GM12878 (cell line): ENCODE results near the gene CCDC28A. TPM values are rescaled to one million over a fixed set of nuclear protein-coding genes. Genes with fewer than 3 reads are reported as not detected.

Experiments
- ATAC-seq: fragments of 200-7000 bp; cut with Tn5 transposase; 3 replicates; pipeline ENCODE4 v1.9.1; 2020; ENCODE audit warnings: mild to moderate bottlenecking, moderate library complexity
- BruUV-seq: library from RNA; stranded (reverse); fragments of 400-500 nt; replicated peaks from 2 replicates; lab custom pipeline; 2021; lab: Mats Ljungman, UMichigan
- CTCF ChIA-PET: fragments of 300-600 bp; sonication (Branson Sonifier 250); formaldehyde crosslinking; extraction: SDS; loops from one replicate; lab custom pipeline; 2021; ENCODE audit warnings: inconsistent platforms; lab: Yijun Ruan, JAX
- POLR2A ChIA-PET: fragments of 350-600 bp; formaldehyde crosslinking; extraction: SDS; loops from one replicate; lab custom pipeline; 2021; ENCODE audit warnings: inconsistent platforms; lab: Charles Lee
- RAD21 ChIA-PET: fragments of 300-600 bp; sonication (Branson Sonifier 250); formaldehyde crosslinking; loops from one replicate; lab custom pipeline; 2023; ENCODE audit warnings: antibody characterized with exemption; ENCODE audit not compliant: unreplicated experiment; lab: Charles Lee
- SMC1A ChIA-PET: fragments of 300-600 bp; sonication (Branson Sonifier 250); formaldehyde crosslinking; loops from one replicate; lab custom pipeline; 2023; ENCODE audit not compliant: unreplicated experiment, uncharacterized antibody; lab: Charles Lee
- DNase-seq: peaks from one replicate; pipeline ENCODE4 v3.0.0-alpha.2; 2011; ENCODE audit warnings: low read depth, low spot score
- FAIRE-seq: peaks from 3 replicates; lab custom pipeline; 2011; peaks lifted over from hg19 to GRCh38; lab: Jason Lieb, UNC
- H2AFZ ChIP-seq: 2 replicates; pipeline ENCODE4 v1.6.0; 2011; ENCODE audit warnings: low read depth, low read length, control low read depth; ENCODE audit not compliant: control insufficient read depth
- H3K27ac ChIP-seq: 2 replicates; pipeline ENCODE4 v1.5.1; 2011; ENCODE audit warnings: control low read depth; ENCODE audit not compliant: control insufficient read depth, insufficient read depth
- H3K27me3 ChIP-seq, 2 experiments: replicated peaks in 1 of 2; 2 replicates each; pipeline versions ENCODE4 v1.6.0 to v1.6.1; 2011; ENCODE audit warnings: low read length in 1 of 2; ENCODE audit not compliant: control insufficient read depth in 2 of 2, insufficient read depth in 2 of 2
- H3K36me3 ChIP-seq, 2 experiments: 2 replicates each; pipeline ENCODE4 v1.5.1; 2011; ENCODE audit warnings: low read length in 1 of 2; ENCODE audit not compliant: control insufficient read depth in 2 of 2, insufficient read depth in 2 of 2
- H3K4me1 ChIP-seq: 2 replicates; pipeline ENCODE4 v1.6.1; 2011; ENCODE audit warnings: mild to moderate bottlenecking, low read length, moderate library complexity, mixed read lengths; ENCODE audit not compliant: control insufficient read depth, insufficient read depth
- H3K4me2 ChIP-seq: 2 replicates; pipeline ENCODE4 v1.6.0; 2011; ENCODE audit warnings: control low read depth; ENCODE audit not compliant: control insufficient read depth, insufficient read depth
- H3K4me3 ChIP-seq: fragments of 200-600 bp; sonication (generic); 2 replicates; pipeline ENCODE4 v1.5.1; 2016
- H3K79me2 ChIP-seq: 2 replicates; pipeline ENCODE4 v1.6.0; 2011; ENCODE audit warnings: low read length; ENCODE audit not compliant: control insufficient read depth, insufficient read depth
- H3K9ac ChIP-seq: 2 replicates; pipeline ENCODE4 v1.8.0; 2011; ENCODE audit warnings: low read length, control low read depth, mixed read lengths; ENCODE audit not compliant: control insufficient read depth, insufficient read depth
- H3K9me3 ChIP-seq: replicated peaks from 3 replicates; pipeline ENCODE4 v1.5.1; 2011; ENCODE audit warnings: mild to moderate bottlenecking, low read length; ENCODE audit not compliant: control insufficient read depth, insufficient read depth
- H4K20me1 ChIP-seq: 2 replicates; pipeline ENCODE4 v1.6.0; 2011; ENCODE audit not compliant: control insufficient read depth, insufficient read depth
- ASH2L ChIP-seq: fragments of 300-600, 200-600 bp; sonication (generic); IDR thresholded peaks from 2 replicates; pipeline ENCODE4 v1.6.1; 2017; ENCODE audit warnings: low read depth, mild to moderate bottlenecking, borderline replicate concordance
- CBFB ChIP-seq: IDR thresholded peaks from 2 replicates; pipeline ENCODE4 v1.6.1; 2016; ENCODE audit warnings: antibody characterized with exemption, low read depth
- FOS ChIP-seq: IDR thresholded peaks from 3 replicates; pipeline ENCODE4 v1.6.1; 2011; ENCODE audit warnings: borderline replicate concordance; ENCODE audit not compliant: insufficient read length; ENCODE audit errors: extremely low read depth
- MTA2 ChIP-seq: fragments of 450-650 bp; IDR thresholded peaks from 2 replicates; pipeline ENCODE4 v1.6.1; 2016; ENCODE audit warnings: low read depth, mild to moderate bottlenecking, moderate library complexity
- MTA3 ChIP-seq: IDR thresholded peaks from 2 replicates; pipeline ENCODE4 v1.6.1; 2012; ENCODE audit warnings: low read length, inconsistent platforms, borderline replicate concordance
- NFYB ChIP-seq: IDR thresholded peaks from 2 replicates; pipeline ENCODE4 v1.6.1; 2011; ENCODE audit warnings: low read depth, mild to moderate bottlenecking, low read length, improper control_type of control experiment, moderate library complexity; ENCODE audit not compliant: insufficient read depth
- POLR2A ChIP-seq: IDR thresholded peaks from 2 replicates; pipeline ENCODE4 v1.6.1; 2011; ENCODE audit warnings: low read depth, mild to moderate bottlenecking, low read length
- RAD51 ChIP-seq: fragments of 450-650 bp; IDR thresholded peaks from 2 replicates; pipeline ENCODE4 v1.6.1; 2016; ENCODE audit warnings: moderate library complexity, mild to moderate bottlenecking, inconsistent platforms
- RBBP5 ChIP-seq: fragments of 200-600 bp; sonication (generic); conservative IDR thresholded peaks from 2 replicates; pipeline ENCODE4 v1.6.1; 2016
- SMAD5 ChIP-seq: IDR thresholded peaks from 2 replicates; pipeline ENCODE4 v1.6.1; 2016; ENCODE audit warnings: antibody characterized with exemption, low read depth
- STAT3 ChIP-seq: IDR thresholded peaks from 2 replicates; pipeline ENCODE4 v1.6.1; 2011; ENCODE audit warnings: low read depth, low read length, improper control_type of control experiment
- TARDBP ChIP-seq: IDR thresholded peaks from 2 replicates; pipeline ENCODE4 v1.6.1; 2016; ENCODE audit warnings: borderline replicate concordance
- ZNF24 ChIP-seq: fragments of 450-650 bp; IDR thresholded peaks from 2 replicates; pipeline ENCODE4 v1.6.1; 2017; ENCODE audit warnings: antibody characterized with exemption, mild to moderate bottlenecking
- WGBS: methylation state at CpG from one replicate; pipeline ENCODE4 v1.1.6; 2016; ENCODE audit warnings: low lambda C conversion rate; ENCODE audit not compliant: insufficient replicate concordance, insufficient coverage; ENCODE audit errors: missing lambda C conversion rate; 5-methylcytosine and 5-hydroxymethylcytosine counted together
- in situ Hi-C: fragments of 300-500 bp; cut with MboI; formaldehyde crosslinking; loops from 9 replicates; pipeline ENCODE4 v1.14.3; 2018; ENCODE audit warnings: mixed read lengths
- intact Hi-C: fragments of 100-400 bp; cut with micrococcal nuclease; formaldehyde crosslinking; loops from one replicate; pipeline ENCODE4 v1.14.2; 2022; ENCODE audit not compliant: unreplicated experiment
- polyA plus RNA-seq, 11 experiments: library from polyadenylated mRNA; depleted of rRNA in 4 of 11; unstranded in 6 of 11; stranded (reverse) in 5 of 11; fragments of >200 nt; fragmentation: Nextera tagmentation in 4 of 11; fragmentation: Illumina TruSeq in 1 of 11; extraction: Ambion mirVana in 4 of 11; extraction: Trizol in 1 of 11; gene quantifications; 1 replicate in 1 of 11; 2 replicates in 10 of 11; pipeline versions ENCODE4 v1.2.1 to v1.2.3, GENCODE V29; 2011 to 2016; ENCODE audit warnings: inconsistent platforms in 2 of 11, missing spikeins in 2 of 11, low read depth in 1 of 11
- total RNA-seq, 4 experiments: library from RNA; depleted of rRNA in 3 of 4; stranded (reverse); fragments of >200 nt in 3 of 4; fragmentation: Illumina TruSeq in 1 of 4; extraction: Trizol in 1 of 4; gene quantifications; 2 replicates each; pipeline versions ENCODE4 v1.2.1 to v1.2.3, GENCODE V29; 2013 to 2021
- TF ChIP-seq, protein P1 (sequence below): IDR thresholded peaks from 2 replicates; pipeline ENCODE4 v1.6.1; 2012; ENCODE audit warnings: low read depth, low read length, improper control_type of control experiment

CCDC28A gene
- total and polyA plus RNA-seq, 10 of the 15 experiments (the other 5 are each of a cell fraction or from before 2014, with no cell fraction given) = 13.5 to 38.8 (median 19.2) TPM

DNA sequence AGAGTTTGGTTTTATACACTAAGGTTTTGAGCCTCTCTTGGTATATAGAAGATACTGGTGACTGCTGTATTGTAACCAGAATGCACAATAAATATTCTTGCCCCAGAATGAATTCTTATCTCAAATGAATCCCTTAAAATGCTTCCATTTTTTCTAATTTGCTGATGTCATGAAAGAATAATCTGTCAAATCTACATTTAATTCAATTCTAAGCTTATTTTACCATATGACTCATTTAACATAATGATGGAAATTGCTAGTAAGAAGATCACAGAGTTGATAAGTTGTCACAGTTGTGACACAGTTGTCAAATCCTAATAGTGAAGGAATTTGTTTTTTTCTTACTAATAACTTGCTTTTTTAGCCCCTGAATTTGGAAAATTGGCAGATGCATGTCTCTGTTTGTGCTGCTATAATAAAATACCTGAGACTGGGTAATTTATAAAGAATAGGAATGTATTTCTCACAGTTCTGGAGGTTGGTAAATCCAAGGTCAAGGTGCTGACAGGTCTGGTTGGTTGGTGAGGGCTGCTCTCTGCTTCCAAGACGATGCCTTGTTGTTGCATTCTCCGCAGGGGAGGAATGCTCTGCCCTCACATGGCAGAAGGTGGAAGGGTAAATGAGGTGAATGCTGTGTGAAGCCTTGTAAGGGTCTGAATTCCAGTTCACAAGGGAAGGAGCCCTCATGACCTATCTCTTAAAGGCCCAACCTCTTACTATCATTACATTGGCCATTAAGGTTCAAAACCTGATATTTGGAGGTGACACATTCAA, 27.0 kb downstream of the CCDC28A start:
- no peak for FAIRE-seq
- POLR2A ChIA-PET = no interaction called here
- 67% methylated on average over 2 of the region's 2 CpGs for WGBS

More for the DNA sequence above, 27.0 kb downstream of the CCDC28A start:
- no peaks in the 10 kb centered on the region for H3K27me3 ChIP-seq
- H3K4me2 ChIP-seq = no peak overlapping the region
- no peak overlapping the region for H3K27ac ChIP-seq
- no peak overlapping the region for H2AFZ ChIP-seq
- CTCF ChIA-PET = interaction anchor here (1.1 kb wide), 1 partner anchor 13 kb away, joined by 3 read pairs; no protein-coding TSS in a partner anchor
- H3K36me3 ChIP-seq = no peaks in the 10 kb centered on the region
- intact Hi-C loops = no loop called here
- H3K9me3 ChIP-seq = no peaks in the 10 kb centered on the region
- H3K79me2 ChIP-seq = no peaks in the 10 kb centered on the region
- H3K4me1 ChIP-seq = no peaks in the 10 kb centered on the region
- H3K9ac ChIP-seq = no peak overlapping the region
- no peak overlapping the region for H3K4me3 ChIP-seq
- SMC1A ChIA-PET = no interaction called here
- BruUV-seq = no TSS peak
- TF ChIP-seq POLR2A (no peak), MTA3 (no peak), ZNF24 (no peak), TARDBP (no peak), STAT3 (no peak), ASH2L (no peak), FOS (no peak), RBBP5 (no peak), NFYB (no peak), CBFB (no peak), MTA2 (no peak), SMAD5 (no peak), RAD51 (no peak)
- TF ChIP-seq, protein P1, sequence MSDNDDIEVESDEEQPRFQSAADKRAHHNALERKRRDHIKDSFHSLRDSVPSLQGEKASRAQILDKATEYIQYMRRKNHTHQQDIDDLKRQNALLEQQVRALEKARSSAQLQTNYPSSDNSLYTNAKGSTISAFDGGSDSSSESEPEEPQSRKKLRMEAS = no peak
- DNase-seq (no peak), ATAC-seq (no peak)
- in situ Hi-C loops = no loop called here
- RAD21 ChIA-PET = interaction anchor here (0.8 kb wide), 1 partner anchor 49 kb away, joined by 3 read pairs; no protein-coding TSS in a partner anchor
- no peaks in the 10 kb centered on the region for H4K20me1 ChIP-seq
